Astrocyte of the spinal cord (primary cell): ENCODE results near the gene ATF4.
A peak's percentile ranks its signal among the peaks of the same experiment; 100 is the strongest.

Source experiments
- DNase-seq: peaks from one replicate; pipeline ENCODE4 v3.0.0; 2011; ENCODE audit warnings: low read depth, low spot score
- H3K4me3 ChIP-seq: 2 replicates; pipeline ENCODE4 v1.5.1; 2011; ENCODE audit warnings: low read depth, mild to moderate bottlenecking, low read length, moderate library complexity
- in situ Hi-C: cut with HindIII; loops from 2 replicates; pipeline ENCODE4 v1.10.0; 2017; ENCODE audit warnings: low sequenced_read_pairs
- TF ChIP-seq, protein P1 (sequence below): IDR thresholded peaks from 2 replicates; pipeline ENCODE4 v1.5.1; 2012; ENCODE audit warnings: low read depth, mild to moderate bottlenecking, low read length, inconsistent platforms

ATF4 gene

DNA sequence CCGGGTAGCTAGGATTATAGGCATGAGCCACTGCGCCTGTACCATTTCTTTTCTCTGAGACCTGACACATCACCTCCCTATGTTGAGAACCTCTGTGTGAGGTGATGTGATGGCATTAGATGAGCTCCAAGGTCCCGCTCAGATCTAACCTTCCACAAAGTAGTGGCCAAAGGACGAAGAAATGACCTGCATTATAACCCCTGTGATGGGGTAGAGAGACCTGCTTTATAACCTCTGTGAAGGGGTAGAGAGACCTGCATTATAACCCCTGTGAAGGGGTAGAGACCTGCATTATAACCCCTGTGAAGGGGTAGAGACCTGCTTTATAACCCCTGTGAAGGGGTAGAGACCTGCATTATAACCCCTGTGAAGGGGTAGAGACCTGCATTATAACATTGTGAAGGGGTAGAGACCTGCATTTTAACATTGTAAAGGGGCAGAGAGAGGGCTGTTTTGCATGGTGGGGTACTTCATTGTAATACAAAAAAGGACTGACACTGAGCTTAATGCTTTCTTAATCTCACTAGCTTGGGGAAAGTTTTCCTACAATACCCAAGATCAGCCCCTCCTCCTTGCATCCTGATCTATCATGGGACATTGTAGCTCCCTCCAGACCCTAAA lies 9.7 kb upstream of the ATF4 start:
- TF ChIP-seq, protein P1, sequence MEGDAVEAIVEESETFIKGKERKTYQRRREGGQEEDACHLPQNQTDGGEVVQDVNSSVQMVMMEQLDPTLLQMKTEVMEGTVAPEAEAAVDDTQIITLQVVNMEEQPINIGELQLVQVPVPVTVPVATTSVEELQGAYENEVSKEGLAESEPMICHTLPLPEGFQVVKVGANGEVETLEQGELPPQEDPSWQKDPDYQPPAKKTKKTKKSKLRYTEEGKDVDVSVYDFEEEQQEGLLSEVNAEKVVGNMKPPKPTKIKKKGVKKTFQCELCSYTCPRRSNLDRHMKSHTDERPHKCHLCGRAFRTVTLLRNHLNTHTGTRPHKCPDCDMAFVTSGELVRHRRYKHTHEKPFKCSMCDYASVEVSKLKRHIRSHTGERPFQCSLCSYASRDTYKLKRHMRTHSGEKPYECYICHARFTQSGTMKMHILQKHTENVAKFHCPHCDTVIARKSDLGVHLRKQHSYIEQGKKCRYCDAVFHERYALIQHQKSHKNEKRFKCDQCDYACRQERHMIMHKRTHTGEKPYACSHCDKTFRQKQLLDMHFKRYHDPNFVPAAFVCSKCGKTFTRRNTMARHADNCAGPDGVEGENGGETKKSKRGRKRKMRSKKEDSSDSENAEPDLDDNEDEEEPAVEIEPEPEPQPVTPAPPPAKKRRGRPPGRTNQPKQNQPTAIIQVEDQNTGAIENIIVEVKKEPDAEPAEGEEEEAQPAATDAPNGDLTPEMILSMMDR = no peak
- DNase-seq = no peak
- H3K4me3 ChIP-seq = no peak overlapping the region
- in situ Hi-C loops = no loop called here

DNA sequence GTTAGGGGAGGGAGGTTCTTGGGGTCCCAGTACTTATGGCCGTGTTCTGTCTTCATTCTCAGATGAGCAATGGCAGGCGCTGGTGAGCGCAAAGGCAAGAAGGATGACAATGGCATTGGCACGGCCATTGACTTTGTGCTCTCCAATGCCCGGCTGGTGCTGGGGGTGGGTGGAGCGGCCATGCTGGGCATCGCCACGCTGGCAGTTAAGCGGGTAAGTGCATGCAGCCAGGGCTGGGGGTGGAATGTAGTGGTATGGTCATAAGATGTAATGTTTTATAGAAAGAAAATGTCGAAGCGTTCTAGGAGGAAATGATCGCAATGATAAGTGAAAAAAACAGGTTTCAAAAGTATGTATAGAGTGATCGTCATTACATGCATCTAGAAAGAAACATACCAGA lies 9.1 kb upstream of the ATF4 start:
- TF ChIP-seq, protein P1 = no peak
- H3K4me3 ChIP-seq = no peak overlapping the region
- in situ Hi-C loops = no loop called here
- DNase-seq = no peak

DNA sequence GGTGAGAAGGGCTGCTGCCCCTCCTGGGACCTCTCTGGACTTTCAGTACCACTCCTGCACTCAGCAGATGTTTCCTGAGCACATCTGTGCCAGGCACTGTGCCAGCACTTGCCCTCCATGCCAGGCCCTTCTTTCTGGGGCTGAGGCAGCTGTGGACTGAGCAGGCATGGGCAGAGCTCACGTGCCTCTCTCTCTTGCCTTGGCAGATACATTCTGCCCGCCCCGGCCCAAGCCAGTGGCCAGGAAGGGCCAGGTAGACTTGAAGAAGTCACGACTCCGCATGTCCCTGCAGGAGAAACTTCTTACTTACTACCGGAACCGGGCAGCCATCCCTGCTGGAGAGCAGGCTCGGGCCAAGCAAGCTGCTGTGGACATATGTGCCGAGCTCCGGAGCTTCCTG lies 8.3 kb upstream of the ATF4 start:
- DNase-seq = no peak
- in situ Hi-C loops = no loop called here
- H3K4me3 ChIP-seq = no peak overlapping the region
- TF ChIP-seq, protein P1 = no peak

DNA sequence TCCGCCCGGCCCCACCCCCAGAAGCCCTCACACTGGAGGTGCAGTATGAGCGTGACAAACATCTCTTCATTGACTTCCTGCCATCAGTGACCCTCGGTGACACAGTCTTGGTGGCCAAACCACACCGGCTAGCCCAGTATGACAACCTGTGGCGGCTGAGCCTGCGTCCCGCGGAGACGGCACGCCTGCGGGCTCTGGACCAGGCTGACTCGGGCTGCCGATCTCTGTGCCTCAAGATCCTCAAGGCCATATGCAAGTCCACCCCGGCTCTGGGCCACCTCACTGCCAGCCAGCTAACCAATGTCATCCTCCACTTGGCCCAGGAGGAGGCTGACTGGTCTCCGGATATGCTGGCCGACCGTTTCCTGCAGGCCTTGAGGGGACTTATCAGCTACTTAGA lies 6.6 kb upstream of the ATF4 start:
- in situ Hi-C loops = no loop called here
- no peak for DNase-seq
- no peak overlapping the region for H3K4me3 ChIP-seq
- TF ChIP-seq, protein P1 = no peak

DNA sequence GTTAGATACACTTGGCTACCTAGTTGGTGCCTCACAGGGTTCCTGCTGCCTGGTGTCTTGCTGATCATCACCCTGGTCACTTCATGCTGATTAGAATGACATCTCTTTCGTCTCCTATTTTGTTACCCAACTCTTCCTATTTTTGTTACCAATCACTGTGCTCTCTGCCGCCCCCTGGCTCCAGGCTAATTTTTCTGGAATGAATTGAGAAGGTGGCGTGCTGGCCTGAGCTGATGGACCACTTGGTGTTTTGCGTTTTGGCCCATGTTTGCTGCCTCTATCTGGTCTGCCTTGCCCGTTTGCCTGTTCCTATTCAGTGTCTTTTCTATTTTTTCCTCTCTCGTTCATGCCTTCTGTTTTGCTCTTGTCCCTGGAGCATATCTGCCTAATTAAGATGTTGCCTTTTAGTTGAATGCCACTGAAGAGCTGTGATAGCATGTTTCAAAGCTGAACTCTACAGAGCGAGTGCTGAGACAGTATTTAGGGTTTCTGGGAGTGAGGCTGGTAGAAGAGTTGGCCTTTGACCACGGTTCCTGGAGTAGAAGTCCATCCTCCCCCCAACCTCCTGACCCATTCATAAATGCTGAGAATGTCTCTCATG lies 5.9 kb upstream of the ATF4 start:
- in situ Hi-C loops = no loop called here
- DNase-seq = peak; percentile 32
- TF ChIP-seq, protein P1 = peak; percentile 85
- no peak overlapping the region for H3K4me3 ChIP-seq

DNA sequence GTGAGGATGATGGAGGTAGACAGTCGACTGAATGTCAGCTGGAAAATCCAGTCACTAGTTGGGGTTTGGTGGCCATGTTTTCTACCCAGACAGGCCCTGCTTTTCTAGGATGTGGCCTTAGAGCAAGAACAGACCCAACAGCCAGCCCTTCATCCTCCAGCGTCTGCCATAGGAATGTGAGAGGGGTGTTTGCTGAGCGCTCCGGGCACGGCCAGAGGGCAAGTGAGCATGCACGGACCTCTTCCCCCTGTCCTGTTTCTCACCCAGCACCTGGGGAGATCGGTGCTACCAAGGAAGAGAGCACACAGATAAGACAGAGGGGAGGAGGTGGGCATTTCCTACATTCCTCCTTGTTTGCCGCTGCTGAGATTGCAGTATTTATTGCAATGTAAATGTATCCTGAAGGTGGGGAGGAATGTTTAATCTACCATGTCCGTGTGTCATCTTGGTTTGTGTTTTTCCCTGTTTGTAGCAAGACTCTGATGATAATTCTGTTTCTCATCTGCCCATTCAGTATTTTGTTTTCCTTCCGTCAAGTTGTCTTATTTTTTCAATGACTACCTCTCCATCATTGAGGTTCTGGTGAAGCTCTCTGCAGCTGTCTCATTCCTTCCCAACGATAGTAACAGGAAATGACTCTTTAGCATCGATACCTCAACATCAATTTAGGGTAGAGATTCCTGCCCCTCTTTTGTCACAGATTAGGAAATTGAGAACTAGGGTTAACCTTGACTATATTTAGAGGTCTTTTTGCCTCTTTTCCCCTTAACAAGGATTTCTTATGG lies 4.9 kb upstream of the ATF4 start:
- in situ Hi-C loops = no loop called here
- TF ChIP-seq, protein P1 = no peak
- no peak for DNase-seq
- H3K4me3 ChIP-seq = no peak overlapping the region
